Activated CD4-positive, alpha-beta T cell treated with anti-CD3 and anti-CD28 coated beads, Interleukin-2, amount 50 U/mL, for 16 hours (primary cell): ENCODE data around the gene SLC4A2.

Experiments used
- DNase-seq: peaks from one replicate; pipeline ENCODE4 v3.0.0-alpha.2; 2020

The SLC4A2 gene

DNA sequence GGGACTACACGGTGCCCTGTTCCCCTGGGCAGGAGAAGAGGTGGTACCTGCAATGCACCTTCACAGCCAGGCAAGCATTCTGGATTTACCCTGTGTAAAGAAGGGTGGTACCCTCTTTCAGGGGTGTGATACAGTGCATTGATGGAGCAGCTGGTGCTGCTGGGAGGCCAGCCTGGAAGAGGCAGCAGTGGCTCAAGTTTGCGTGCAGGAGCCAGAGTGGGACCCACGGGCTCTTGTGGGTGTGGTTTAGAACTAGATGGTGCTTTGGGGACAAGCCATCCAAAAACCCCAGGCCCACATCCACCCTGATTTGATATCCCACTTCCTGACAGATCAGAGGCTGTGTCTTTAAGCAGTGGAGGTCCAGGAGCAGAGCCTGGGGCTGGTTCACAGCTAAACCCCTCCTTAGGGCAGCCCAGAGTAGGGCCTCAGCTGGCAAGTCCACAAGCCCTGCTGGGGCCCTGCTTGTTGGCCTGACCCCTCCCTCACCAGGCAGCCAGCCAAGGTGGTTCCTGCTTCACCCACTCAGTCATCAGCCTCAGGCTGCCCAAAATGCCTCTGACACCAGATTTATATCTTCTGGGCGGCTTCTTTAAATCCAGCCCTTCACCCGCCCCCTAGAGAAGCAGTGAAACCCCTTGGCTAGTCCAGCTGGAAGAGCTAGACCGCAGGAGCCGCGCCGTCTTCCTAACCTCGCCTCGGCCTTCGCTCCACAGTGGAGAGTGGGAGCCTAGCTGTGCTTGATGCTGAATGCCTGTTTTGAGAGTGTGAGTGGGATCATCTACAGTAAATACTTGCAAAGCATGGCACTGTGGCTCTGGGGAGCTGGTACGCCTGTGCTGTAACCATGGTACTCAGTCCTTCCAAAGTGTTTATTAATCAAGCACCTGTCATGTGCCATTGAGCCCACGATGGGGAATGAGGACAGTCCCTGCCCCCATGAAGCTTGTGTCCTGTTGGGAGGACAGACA, 12.5 kb upstream of the SLC4A2 start:
- DNase-seq: no peak

DNA sequence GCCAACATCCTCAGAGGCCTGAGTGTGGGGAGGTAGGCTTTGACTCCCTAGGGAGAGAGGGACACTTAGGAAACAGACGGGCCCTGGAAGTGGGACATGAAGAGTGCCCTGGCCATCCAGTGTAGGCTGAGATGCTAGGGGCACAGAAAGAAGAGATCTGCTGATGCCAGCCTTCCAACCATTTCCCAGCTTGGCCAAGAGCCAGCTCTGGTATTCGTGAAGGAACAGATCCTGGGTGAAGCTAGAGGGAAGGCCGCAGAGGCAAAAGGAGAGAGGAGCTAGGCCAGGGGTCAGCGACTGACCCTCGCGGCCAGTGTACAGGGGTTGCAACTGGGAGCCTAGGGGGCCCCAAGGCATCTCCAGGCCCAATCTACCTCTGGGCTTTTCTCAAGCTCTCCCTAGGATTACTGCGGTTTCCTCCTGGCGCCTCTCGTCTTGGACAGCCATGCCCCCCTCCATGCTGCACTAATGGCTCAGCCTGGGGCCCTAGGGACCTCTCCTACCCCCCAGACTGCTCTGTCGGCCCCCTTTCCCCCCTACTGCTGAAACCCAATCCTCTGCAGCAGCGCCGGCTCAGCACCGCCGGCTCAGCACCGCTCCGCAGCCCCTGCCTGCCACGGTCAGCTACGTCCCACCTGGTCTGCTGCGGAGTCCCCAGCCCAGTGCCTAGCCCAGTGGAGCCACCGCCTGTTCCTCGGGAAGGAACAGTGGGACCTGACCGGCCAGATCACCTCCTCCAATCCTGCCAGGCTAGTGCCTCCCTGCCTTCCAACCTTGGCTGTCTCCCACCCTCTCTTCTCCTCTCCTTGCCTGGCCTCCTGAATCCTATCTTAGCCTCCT, 11.2 kb upstream of the SLC4A2 start, which contains the start of gene ASIC3:
Gene ASIC3 (plus strand): TSS at position 556 of the 840 bp plus-strand sequence. CDS start 355 bp downstream, outside the sequence.
- DNase-seq: no peak

DNA sequence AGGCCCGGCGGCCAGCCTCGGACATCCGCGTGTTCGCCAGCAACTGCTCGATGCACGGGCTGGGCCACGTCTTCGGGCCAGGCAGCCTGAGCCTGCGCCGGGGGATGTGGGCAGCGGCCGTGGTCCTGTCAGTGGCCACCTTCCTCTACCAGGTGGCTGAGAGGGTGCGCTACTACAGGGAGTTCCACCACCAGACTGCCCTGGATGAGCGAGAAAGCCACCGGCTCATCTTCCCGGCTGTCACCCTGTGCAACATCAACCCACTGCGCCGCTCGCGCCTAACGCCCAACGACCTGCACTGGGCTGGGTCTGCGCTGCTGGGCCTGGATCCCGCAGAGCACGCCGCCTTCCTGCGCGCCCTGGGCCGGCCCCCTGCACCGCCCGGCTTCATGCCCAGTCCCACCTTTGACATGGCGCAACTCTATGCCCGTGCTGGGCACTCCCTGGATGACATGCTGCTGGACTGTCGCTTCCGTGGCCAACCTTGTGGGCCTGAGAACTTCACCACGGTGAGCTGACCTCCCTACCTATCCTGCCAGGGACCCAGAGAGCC, 10.4 kb upstream of the SLC4A2 start:
- no peak for DNase-seq

DNA sequence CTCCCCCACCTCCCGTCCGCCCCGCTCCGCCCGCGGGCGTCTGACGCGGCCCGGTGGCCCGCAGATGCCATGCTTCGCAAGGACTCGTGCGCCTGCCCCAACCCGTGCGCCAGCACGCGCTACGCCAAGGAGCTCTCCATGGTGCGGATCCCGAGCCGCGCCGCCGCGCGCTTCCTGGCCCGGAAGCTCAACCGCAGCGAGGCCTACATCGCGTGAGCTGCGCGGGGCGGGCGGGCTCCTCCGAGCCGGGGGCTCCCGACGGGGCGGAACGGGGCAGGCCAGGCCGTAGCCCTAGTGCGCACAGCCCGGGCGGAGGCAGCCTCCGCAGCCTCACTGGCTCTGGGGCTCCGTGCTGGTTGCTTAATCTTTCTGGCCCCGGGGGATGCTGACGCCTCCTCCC, 8.3 kb upstream of the SLC4A2 start:
- DNase-seq: peak; percentile 48

DNA sequence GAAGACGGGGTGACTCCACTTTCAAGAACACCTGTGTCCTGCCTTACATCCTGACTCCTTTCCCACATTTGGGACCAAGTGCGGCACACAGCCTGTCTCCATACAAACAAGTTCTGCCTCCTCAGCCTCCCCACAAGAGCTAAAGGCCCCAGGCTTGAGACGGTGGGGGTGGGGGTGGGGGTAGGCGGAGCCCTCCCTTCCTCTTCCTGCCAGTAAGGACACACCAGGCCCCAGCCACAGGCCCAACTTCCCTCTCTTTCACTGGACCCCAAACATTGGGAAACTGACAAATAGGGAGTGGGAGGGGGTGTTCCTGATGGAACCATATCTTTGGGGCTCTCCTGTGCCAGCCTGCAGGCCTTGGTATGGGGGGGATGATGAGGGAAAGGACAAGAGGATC, 6.3 kb upstream of the SLC4A2 start:
- no peak for DNase-seq

DNA sequence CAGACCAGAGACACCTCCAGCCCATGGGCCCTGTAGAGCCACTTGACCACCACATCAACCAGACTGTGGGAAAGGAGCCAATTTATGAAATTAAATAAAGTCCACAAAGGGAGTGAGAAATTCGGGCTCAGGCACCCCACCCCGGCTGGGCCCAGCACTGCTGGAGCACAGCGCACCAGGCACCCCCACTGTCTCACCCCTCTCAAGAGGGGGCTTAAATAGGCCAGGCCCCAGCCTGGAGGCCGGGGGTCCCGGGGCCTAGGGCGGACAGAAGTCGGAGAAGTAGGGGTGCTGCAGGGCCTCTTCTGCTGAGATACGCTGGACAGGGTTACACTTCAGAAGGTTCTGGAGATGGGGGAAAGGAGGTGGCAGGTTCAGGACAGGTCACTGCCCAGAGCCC, 5.6 kb upstream of the SLC4A2 start:
- DNase-seq: no peak

DNA sequence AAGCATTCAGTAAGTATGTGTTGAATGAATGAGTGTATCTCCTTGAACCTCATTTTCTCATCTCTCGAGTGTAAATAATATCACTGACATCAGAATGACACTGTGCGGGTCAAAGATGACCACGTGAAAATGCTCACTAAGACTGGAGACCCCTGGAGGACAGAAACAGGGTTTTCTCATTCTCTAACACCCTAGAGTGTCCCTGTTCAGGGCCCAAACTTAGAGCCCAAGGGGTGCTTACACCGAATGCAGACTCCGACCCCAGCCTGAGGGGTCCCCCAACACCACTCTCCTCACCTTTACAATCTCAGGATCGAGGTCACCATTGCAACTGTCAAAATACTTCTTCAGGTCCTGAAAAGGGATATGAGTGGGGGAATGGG, 3.1 kb upstream of the SLC4A2 start:
- DNase-seq: no peak

DNA sequence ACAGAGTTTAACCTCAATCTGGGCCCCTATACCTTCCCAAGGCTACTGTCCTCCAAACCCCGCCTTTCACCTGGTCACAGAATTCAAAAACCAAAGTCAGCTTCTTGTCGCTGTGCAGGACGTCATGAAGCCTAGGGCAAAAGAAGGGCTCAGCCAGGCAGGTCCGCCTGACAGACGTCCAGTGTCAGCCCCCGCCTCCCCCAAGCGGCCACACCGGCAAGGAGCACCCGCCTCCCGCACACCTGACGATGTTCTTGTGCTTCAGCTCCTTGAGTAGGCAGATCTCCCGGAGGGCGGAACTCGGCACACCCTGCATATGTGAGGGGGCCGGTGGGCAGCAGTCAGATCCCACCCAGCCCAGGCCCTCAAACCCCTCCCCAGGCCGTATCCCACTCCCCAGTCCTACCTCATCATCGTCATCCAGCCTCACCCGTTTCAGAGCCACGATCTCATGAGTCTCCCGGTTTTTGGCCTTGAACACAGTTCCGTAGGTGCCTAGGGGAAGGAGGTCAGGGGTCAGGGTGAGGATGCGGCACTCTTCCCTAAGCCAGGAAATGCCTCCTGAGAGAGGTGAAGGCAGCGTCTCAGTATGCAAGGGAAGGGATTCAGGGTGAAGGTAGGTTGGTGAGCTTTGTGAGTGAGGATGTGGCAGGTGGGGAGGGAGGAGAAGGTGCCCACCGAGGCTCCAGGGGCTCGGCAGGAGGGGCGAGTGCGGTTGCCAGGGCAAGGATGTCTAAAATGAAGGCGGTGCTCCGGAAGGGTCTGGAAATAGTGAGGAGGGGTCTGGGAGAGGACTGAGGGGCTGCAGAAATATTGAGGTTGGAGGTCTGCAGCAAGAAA, 2.5 kb upstream of the SLC4A2 start:
- no peak for DNase-seq

DNA sequence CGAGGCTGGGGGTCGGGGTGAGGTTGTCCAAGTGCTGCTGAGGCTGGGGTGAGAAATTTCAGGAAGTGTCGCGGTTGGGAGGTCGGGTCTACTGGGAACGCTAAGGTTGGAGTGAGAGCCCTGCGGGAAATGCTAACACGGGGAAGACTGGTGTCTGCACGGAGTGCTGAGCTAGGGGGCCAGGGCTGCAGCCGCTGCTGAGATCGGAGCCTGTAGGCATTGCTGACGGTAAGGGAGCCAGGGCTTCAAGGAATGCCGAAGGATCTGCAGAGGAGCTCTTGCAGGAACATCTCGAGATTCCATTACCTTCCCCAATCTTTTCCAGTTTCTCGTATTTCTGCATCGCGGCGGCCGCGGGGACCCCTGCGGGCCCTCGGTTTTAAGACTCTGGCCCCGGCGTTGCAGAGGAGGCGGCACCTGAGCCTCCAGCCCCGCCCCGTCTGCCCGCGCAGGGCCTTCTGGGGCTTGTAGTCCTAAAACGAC, 1.8 kb upstream of the SLC4A2 start, which contains the start of gene CDK5:
Gene CDK5 (minus strand): TSS at position 392 of the 483 bp plus-strand sequence. CDS start 49 bp downstream, at position 343.
- no peak for DNase-seq

DNA sequence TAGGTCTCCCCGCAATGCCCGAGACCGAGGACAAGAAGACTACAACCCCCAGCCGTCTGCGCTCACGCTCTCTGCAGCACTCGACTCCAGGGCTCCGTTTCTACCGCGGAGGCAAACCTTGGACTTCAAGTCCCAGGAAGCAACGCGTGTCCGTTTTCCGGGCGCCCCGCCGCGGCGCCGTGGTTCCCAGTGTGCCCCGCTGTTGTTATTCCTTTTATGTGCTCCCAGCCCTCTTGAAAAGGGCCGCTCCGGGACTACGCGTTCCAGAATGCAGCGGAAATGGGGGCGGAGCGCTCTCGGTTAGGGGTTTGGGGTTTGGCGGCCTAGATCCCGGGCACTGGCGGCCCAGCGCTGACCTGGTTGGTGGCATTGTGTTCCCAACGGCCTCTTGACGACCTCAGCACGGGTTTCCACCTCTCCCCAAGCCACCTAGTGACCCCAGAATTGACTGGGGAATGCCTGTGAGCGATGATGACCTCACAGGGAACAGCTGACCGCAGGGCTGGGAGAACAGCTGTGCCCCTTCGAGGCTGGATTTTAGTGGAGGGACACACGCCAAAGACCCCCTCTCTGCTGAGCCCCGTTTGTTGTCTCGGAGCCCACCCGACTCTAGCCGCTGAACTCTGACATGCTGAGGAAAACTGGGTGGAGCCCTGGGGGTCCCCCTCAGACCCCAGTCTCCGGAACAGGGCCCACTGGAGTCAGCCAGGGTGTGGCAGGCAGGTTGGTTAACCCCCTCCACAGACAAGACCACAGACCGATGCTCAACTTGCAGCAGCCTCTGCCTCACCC, 1.2 kb upstream of the SLC4A2 start:
- DNase-seq: peak; percentile 99

DNA sequence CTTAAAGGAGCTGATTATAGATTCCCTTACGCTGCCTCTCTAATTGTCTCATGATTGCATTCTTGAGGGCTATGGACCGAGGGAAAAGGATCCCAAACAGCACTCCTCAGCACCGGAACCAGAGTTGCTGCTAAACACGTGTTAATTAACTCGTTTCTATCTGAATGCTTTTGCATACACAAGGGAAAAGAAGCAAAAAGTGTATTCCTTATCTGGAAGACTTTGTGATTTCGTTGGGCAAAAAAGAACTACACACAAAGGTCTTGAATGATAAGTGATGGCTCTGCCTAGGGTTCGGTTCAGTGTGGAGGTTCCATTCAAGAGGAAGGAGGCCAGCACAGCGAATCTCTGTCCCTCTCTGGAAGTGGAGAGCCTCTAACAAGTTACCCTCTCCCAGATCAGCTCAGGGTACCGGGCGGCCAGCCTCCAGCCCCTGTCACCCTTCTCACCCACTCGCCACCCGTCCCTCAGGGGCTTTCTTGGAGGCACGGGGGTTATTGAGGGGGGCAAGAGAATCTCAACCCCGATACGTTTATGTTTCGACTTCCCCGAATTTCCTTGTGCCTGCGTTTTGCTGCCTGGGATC, 515 bp upstream of the SLC4A2 start:
- no peak for DNase-seq

DNA sequence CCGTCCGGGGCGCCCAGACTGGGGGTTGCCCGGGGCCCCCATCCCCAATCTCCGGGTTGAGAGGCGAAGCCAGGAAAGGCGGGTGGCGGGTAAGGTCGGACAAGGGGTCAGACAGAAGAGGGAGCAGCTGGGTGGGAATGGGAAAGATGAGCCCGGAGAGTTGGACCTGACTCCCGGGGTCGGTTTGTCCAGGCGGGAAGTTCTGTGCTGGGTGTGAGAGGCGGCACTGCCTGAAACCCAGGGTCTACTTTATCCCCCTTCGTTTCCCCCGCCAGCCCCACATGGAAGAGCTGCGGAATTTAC, 675 bp downstream of the SLC4A2 start:
- DNase-seq: no peak

DNA sequence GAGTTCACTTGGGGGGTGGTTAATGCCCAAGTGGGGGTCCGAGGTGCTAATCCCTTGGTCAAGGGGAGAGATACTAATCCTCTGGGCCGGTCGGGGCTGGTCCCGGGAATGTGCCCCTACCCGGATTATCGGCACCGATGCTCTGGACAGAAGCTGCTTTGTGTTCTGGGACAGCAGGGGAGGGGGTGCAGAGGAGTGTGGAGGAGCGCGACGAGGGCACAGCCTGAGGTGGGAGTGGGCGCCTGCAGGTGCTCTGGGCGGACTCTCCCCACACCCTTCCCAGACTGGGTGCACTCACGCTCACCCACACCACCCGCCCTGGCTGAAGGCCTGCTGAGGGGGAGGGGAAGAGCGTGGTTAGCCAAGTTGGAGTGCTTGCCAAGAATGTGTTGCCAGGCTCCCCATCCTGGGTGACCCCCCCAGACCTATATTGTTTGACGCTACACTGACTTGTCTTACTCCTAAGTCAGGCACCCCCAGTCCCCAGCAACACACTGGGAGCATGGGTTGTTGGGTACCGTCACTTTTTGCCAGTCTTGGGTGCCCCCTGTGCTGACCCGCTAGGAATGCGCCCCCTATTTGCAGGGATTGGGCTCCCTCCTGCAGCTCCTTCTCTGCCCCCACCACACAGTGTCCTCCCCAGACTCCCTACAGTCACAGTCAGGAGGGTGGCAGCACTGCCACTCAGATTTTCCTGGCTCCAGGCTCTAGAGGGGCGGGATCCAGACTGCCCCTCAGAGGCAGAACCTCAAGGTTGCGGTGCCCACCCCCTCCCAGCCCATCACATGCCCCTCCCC, 1.2 kb downstream of the SLC4A2 start:
- peak; percentile 22 for DNase-seq

DNA sequence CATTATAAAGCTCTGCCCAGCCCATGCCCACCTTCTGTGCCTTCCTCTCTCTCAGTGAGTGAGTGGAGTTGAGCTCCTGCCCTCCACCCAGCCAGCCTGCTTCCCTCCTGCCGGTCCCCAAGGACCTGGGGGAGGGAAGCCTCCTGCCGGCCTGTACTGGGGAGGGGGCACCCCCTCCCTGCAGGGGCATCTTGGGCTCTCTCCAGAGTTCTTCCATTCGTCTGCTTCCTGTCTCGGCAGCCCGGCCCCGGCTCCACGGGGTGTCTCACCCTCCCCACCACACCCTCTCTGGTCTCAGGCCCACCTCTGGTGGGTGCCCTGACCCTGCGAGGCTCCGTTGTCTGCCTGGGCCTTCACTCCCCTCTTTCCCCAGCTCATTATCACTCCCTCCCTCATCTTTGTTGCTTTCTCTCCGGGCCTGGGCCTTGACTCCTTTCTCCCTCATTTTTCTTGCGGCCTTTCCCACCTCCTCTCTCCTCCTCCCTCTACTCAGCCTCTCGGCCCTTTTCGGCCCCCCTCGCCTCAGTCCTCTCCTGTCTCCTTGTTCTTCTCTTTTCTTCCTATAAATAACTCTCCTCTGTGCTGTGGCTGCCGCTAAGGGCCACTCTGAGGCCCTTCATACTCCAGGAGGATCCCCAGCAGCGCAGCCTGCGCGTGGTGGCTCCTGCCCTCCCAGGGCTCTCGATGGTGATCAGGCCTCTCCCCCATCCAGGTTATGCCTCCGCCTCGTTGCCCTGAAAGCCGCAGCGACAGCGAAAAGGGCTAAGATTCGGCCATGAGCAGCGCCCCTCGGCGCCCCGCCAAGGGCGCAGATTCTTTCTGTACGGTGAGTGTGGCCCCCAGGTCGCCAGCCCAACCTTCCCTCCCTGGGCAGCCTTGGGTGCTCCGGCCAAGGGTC, 2.1 kb downstream of the SLC4A2 start:
- DNase-seq: no peak

DNA sequence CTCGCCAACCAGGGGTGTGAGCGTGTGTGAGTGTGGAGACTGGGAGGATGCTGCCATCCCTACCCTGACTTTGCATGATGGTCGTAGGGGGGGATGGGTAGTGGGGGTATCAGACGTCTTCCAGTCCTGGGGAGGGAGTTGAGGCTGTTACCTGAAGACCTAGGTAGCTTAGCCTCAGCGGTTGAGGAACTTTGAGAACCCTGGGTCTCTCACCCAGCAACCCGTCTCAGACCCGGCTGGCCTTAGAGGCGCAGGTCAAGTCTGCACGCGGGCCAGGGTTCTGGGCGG, 2.7 kb downstream of the SLC4A2 start:
- no peak for DNase-seq

DNA sequence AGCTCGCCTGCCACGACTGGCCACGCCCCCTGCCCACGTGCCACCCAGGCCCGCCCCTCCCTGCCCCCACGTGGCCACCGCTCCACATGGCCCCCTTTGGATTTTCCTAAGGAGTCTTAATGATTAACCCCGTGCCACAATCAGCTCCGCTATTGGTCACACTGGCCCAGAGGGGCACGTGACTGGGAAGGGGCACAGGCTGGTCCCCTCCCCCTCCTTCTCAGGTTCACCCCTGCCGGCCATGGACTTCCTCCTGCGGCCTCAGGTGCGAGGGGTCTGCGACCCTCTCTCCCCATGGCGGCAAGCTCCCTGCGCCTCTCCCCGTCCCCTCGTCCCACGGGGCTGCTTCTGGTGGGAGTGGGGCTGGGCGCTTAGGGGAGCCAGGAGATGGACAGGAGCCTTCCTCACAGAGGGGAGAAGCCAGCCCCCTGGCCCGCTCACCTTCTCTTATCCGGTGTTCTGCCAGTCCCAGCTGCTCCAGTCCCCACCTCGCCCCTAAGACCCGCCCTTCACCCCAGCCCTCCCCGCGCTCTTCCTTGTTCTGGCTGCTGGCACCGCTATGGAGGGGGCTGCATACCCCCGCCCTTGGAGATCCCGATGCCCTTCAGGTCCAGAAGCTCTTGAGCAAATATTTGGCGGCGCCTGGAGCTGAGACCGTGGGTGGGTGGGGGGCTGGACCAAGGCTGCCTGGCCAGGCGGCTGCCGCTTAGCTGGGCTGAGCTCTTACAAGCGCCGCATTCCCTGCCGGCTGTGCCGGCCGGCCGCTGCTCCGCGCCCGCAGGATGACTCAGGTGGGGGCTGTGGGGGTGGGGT, 3.2 kb downstream of the SLC4A2 start:
- DNase-seq: no peak

DNA sequence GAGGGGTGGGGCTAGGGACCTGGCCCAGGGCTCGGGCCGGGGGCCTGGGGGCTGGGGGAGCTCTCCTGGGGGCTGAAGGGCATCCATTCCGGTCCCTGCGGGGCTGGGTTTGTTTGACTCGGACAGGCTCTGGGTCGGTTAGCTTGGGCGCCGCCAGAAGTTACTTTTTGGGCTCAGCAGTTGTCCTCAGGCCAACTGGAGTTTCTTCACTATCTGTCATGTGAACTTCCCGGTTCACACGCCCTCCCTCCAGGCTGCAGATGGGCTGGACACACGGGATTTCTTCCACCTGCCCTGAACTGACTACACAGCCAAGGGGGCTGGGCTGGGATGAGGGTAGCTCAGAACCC, 3.8 kb downstream of the SLC4A2 start:
- DNase-seq: no peak

DNA sequence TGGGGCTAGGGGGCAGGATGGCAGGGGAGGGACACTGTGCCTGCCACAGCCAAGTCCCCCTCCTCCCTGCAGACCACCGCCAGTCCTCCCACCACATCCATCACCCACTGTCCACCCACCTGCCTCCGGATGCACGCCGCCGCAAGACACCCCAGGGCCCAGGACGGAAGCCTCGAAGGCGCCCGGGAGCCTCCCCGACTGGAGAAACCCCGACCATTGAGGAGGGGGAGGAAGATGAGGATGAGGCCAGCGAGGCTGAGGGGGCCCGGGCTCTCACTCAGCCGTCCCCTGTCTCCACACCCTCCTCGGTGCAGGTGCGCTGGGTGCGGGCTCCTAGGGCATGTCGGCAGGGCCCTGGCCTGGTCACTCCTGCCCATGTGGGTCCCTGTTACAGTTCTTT, 5.1 kb downstream of the SLC4A2 start:
- no peak for DNase-seq

DNA sequence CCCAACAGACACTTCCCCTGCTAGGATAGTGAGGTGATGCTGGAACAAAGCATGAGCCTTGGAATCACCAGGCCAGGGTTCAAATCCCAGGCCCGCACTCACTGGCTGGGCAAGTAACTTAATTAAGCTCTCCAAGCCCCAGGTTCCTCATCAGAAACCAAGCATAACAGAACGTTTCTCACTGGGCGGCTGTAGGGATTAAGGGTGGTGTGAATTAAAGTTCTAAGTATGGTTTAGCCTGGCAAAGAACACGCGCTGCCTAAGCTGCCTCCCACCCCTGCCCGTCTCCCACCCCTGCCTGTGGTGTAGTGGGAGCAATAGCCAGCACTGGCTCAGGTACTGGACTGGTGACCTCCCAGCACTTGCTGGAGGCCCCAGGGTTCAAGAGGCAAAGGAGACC, 5.6 kb downstream of the SLC4A2 start:
- DNase-seq: no peak
